Suppressor macrophage treated with lipopolysaccharide for 4 hours (primary cell): ENCODE data around the gene KCNQ1.

ENCODE experiments used
- DNase-seq: peaks from one replicate; pipeline ENCODE4 v3.0.0-alpha.2; 2020

KCNQ1 gene

GRCh38 chr11:2539371-2540222, 94.8 kb downstream of the KCNQ1 start:
- DNase-seq: no peak

DNA sequence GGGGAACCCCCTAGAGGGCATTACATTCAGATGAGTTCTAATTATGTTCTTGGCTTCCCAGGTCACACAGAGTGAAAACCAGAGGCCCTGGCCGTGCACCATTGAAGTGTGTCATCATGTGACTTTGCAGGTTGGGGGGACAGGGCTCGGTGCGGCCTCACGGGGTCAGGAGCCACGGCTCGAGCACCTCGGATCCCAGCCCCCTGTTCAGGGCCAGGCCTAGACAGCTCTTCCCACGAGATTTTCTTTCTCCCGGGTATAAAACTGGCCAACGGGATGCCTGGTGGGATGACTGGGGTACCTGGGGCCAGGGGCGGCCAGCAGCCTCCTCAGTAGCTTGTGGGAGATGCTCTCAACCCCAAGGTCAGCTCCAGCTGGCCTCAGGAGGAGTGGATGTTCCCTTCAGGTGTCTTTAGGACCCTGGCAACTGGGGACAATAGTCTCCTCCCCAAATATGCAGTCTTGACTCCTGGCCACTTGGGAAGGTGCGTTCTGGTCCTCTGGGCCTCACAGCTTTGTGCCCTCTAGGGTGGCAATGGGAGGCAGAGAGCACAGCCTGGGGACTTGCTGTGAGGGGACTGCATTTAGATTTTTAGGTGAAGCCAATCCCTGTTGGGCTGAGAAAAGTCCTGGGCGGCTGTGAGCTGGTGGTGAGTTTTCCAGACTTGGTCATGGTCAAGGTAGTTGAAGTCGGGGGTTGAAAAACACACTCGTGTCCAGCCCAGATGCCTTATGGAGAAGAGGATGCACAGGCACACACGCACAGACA, 95.6 kb downstream of the KCNQ1 start:
- no peak for DNase-seq

DNA sequence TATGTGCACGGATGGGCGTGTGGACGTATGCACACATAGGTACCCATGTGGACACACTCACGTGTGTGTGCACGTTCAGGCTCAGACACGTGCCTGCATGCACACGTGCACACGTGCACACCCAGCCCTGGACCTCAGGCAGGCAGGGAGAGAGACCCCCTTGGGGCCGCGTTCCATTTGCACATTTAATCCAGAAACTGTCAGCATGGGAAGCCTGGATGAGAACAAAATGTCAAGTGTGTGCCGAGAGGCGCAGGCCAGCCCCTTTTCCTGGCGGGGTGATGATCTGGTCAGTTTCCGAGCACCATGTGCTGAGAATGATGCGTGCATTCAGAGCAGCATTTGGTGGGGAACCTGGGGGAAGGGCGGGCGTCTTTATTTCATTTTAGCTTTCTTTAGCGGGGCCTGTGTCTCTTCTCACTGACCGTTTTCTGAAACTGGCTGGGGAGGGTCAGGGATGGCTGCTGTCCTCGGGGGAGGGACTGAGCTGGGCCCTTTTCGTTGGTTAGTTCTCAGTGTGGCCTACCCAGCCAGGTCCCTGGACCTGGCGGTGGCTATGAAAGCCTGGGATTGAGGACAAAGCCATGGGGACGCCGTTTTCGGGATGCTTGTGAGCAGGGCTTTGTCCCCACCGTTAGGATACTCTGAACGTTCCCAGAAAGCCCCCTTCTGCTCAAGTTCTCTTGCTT, 96.3 kb downstream of the KCNQ1 start:
- DNase-seq: no peak

DNA sequence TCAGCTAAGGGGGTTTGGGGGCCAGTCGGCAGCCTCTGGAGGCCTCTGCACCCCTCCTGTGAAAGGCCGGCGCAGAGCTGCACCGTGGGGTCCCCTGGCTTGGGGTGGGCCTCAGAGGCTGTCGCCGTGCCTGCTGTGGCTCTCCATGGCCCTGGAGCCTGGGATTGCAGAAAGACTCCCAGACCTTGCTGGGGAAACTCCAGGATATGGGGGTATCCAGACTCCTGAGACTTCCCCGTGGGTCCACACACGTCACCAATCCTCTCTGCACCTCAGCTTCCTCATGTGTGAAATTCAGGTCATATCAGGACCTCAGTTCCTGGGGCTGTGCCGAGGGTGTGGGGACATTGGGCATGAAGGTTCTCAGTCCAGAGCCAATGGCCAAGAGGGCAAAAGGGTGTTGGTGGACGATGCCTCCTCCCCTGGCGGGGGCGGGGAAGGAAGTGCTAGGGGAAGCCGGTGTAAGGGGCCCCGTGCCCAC, 97.1 kb downstream of the KCNQ1 start:
- no peak for DNase-seq

DNA sequence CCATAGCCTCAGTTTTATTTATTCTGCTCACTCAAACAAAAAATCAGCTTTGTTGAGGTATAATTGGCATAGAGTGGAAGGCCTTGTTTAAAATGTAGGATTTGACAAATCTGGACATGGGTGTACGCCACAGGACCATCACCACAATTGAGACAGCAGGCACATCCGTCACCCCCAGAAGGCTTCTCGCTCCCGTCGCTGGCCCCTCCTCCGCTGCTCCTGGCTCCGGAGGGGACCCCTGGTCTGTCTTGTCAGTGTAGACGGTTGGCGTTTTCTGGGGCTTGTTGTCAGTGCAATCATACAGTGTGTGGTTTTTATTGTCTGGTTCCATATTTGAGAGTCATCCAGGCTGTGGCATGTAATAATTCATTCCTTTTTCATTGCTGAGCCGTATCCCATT, 97.6 kb downstream of the KCNQ1 start:
- no peak for DNase-seq

- no peak for DNase-seq
Observed at GRCh38 chr11:2547806-2548205, 103.0 kb downstream of the KCNQ1 start.

DNA sequence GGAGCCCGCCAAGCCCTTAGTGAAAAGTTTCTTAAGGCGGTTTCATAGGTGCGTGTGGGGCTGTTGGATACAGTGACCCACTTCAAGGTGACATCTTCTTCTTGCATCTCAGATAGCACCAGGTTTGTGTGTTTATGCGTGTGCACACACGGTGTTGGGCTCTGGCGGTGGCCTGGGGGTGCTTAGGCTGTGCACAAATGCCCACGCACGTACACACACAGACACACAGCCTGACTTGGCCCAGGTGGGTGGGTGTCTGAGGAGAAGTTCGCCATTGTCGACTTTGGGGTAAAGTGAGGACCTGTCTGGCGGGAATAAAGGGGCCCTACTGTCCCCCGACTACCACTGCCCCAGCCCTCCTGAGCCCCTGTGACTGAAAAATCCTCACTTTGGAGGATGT, 103.8 kb downstream of the KCNQ1 start:
- DNase-seq: no peak

- no peak for DNase-seq
Observed at GRCh38 chr11:2549080-2549479, 104.3 kb downstream of the KCNQ1 start.

DNA sequence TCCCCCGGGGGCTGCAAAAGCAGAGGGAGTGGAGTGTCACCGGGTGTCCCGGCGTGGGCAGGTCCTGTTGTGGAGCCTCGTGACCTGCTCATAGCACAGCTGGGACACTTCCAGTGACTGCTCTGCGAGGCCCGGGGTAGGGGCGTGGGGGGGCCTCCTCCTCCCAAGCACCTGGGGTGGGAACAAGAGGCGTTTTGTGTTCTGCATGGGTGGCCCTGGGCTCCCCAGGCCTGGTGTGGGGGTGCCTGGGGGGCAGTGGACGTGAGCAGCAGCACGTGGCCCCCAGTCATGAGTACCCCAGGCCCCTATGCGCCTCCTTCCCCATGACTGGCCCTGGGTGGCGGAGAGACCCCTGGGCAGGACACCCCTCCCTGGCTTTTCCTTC, 104.7 kb downstream of the KCNQ1 start:
- no peak for DNase-seq

- DNase-seq: no peak
Observed at GRCh38 chr11:2549876-2550605, 105.2 kb downstream of the KCNQ1 start.

DNA sequence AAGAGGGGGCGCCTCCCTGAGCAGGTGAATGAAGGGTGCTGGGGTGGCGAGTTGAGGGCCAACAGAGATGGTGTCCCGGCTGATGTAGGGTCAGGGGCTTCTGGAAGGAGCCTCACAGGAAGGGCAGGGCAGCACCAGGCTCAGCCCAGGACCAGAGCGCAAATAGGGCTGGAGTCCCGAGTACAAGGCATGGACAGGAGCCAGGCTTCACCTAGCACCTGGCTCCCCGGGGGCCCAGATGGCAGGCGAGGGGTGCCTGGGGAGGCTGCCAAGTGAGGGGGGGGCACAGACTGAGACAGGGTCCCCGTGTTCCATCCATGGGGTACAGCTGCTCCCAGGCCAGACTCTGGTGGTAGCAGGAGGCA, 105.8 kb downstream of the KCNQ1 start:
- DNase-seq: no peak

- DNase-seq: no peak
Observed at GRCh38 chr11:2551131-2551530, 106.3 kb downstream of the KCNQ1 start.

DNA sequence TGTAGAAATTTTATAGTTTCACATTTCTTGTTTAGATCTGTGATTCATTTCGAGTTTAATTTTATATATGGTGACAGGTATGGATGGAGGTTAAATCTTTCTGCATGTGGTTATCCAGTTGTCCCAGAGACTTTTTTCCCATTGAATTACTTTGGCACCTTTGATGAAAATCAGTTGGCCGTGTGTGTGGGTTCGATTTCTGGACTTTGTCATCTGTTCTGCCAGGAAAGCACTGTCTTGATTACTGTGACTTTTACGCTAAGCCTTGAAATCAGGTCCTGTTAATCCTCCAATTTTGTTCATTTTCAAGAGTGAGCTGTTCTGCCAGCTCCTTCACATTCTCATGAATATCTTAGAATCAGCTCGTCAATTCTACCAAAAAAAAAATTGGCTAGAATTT, 107.4 kb downstream of the KCNQ1 start:
- DNase-seq: no peak

DNA sequence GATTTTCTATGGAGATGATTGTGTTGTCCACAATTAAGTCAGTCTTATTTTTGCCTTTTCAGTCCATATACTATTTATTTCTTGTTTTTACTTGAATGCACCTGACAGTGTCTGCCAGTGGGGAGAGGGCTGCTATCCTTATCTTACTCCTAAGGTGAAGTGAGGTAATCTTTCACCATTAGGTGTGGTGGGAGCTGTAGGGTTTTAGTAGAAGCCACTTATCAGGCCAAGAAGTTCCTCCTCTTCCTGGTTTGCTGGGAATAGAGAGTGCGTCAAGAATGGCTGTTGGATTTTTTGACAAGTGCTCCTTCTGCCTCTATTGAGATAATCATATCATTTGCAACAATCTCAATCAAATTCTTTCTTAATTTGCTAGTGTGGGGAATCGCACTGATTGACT, 108.4 kb downstream of the KCNQ1 start:
- DNase-seq: no peak

GRCh38 chr11:2553886-2554285, 109.1 kb downstream of the KCNQ1 start:
- no peak for DNase-seq

GRCh38 chr11:2554338-2555207, 109.8 kb downstream of the KCNQ1 start:
- no peak for DNase-seq

GRCh38 chr11:2555336-2555735, 110.5 kb downstream of the KCNQ1 start:
- no peak for DNase-seq

DNA sequence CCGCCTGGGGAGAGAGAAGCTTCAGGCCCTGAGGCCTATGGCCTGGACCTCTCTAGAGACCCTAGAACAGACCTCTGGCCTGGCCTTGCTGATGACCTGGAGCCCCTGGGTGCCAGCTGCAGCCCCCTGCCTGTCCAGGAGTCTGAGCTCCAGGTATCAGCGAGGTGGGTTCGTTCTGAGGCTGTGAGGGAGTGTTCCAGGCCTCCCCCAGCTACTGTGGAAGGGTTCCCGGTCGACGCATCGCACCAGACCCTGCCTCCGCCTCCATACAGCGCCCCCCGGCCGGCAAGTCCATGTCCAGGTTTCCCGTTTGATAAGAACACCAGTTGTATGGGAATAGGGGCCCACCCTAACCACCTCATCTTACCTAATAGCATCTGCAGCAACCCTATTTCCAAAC, 111.1 kb downstream of the KCNQ1 start:
- no peak for DNase-seq

GRCh38 chr11:2557381-2557780, 112.6 kb downstream of the KCNQ1 start:
- no peak for DNase-seq

DNA sequence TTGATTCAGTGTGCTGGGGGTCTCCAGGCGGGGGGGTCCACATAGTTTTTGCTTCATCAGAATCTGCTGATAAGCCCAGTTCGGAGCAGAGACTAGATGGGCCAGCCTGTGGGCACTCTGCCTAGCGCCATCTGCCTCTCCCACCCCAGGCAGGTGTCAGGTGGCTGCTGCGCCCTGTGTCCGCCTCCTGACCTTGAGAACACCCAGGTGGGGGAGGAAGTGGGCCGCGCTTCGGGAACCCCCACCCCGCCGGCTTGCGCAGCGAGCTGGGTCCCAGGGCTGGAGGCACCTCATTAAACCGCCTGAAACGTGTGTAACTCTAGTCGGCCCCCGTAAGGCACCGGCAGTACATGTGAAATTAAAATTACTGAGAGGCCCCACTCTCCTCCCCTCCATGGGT, 113.6 kb downstream of the KCNQ1 start:
- DNase-seq: no peak

- DNase-seq: no peak
Observed at GRCh38 chr11:2558861-2559526, 114.2 kb downstream of the KCNQ1 start.
